ENCODE measurements around the gene SF3B3. TPM values are rescaled to one million over a fixed set of nuclear protein-coding genes. Genes with fewer than 3 reads are reported as not detected.
"Not testable (repeated sequence)": the region's sequence is repeated elsewhere in the genome, so short reads cannot be mapped to it uniquely, and the experiment has no call there.

SF3B3 gene
- polyA plus RNA-seq, 1 of the 3 experiments (the other 2 are of a cell fraction): 81.7 TPM

DNA sequence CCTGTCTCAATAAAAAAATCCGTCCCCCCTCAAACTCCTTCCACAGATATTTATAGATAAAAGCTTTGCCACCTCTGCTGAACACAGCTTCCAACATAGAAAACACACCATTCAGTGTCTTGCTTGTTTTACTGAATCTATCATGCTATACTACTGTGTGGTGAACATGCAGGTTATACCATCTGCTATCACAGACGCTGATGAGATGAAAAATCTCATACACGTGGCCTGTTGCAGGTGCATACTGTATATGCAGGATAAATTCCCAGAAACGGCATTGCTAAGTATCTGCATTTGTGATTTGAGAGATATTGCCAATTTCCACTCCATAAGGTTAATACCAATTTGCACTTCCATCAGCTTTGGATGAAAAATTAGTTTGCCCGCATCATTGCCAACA, 92.3 kb downstream of the SF3B3 start (continued):
- TF ChIP-seq, protein P1, sequence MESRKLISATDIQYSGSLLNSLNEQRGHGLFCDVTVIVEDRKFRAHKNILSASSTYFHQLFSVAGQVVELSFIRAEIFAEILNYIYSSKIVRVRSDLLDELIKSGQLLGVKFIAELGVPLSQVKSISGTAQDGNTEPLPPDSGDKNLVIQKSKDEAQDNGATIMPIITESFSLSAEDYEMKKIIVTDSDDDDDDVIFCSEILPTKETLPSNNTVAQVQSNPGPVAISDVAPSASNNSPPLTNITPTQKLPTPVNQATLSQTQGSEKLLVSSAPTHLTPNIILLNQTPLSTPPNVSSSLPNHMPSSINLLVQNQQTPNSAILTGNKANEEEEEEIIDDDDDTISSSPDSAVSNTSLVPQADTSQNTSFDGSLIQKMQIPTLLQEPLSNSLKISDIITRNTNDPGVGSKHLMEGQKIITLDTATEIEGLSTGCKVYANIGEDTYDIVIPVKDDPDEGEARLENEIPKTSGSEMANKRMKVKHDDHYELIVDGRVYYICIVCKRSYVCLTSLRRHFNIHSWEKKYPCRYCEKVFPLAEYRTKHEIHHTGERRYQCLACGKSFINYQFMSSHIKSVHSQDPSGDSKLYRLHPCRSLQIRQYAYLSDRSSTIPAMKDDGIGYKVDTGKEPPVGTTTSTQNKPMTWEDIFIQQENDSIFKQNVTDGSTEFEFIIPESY (IDR thresholded peaks at IDR 0.05; ENCODE audit: borderline replicate concordance, low read depth): no peak
- no peak for TF ChIP-seq RXRA (IDR thresholded peaks at IDR 0.05; ENCODE audit: borderline replicate concordance, low read depth)
- TF ChIP-seq, protein P2, sequence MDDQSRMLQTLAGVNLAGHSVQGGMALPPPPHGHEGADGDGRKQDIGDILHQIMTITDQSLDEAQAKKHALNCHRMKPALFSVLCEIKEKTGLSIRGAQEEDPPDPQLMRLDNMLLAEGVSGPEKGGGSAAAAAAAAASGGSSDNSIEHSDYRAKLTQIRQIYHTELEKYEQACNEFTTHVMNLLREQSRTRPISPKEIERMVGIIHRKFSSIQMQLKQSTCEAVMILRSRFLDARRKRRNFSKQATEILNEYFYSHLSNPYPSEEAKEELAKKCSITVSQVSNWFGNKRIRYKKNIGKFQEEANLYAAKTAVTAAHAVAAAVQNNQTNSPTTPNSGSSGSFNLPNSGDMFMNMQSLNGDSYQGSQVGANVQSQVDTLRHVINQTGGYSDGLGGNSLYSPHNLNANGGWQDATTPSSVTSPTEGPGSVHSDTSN (IDR thresholded peaks at IDR 0.05): no peak

DNA sequence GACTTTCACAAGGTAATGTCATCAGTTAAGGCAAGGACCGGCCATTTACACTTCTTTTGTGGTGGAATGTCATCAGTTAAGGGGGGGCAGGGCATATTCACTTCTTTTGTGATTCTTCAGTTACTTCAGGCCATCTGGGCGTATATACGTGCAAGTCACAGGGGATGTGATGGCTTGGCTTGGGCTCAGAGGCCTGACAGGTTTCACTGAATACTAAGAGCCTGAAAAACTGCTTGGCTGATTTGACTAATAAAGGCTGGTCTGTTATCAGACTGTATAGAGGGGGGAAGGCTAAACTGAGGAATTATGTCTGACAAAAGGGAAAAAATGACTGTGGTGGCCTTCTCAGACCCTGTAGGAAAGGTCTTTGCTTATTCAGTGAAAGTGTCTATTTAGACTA, 98.2 kb downstream of the SF3B3 start:
- CTCF ChIA-PET, H3K9ac ChIP-seq, POLR2A ChIA-PET: not testable (repeated sequence)

More for the DNA sequence above, 98.2 kb downstream of the SF3B3 start:
- not testable (repeated sequence) for H3K4me2 ChIP-seq; H3K9me2 ChIP-seq; H3K27ac ChIP-seq (ENCODE audit: low read depth in 2 of 2, low read length in 1 of 2); H3F3A ChIP-seq (replicated peaks; ENCODE audit: insufficient read depth); DNase-seq; H3K4me1 ChIP-seq (ENCODE audit: control insufficient read depth in 1 of 2, insufficient read depth in 2 of 2, low read depth in 1 of 2, low read length in 1 of 2); H4K20me1 ChIP-seq (ENCODE audit: insufficient read depth); H3K9me3 ChIP-seq; H3K79me2 ChIP-seq (ENCODE audit: insufficient read depth); H3K36me3 ChIP-seq (replicated peaks in 1 of 2; ENCODE audit: control insufficient read depth in 1 of 2, insufficient read depth in 2 of 2, low read length in 1 of 2); H3K4me3 ChIP-seq (ENCODE audit: low read depth in 2 of 2, low read length in 1 of 2); H3K27me3 ChIP-seq (ENCODE audit: insufficient read depth)
- 85% methylated on average over 3 of the region's 3 CpGs for WGBS (ENCODE audit: low lambda C conversion rate)
- H2AFZ ChIP-seq (ENCODE audit: low read depth): 0 out of 2 replicates have a peak overlapping the region, but pooled peaks have one; percentile 35

Small RNAs within 50 kb of the gene (small RNA-seq; reads per million reads assigned to genes)
- gene SNORD111: 0 to 6.9 (median 0.69) reads per million in 7 experiments
- gene SNORD111B: 16.1 to 300 (median 80.3) reads per million in 7 experiments

Other genes with a start within 250 kb of the SF3B3 start
- gene AARS1, start 234.3 kb upstream of the SF3B3 start, polyA plus RNA-seq (2012; rRNA removed): 70.5 and 77.3 TPM in 2 replicates
- 20.1 and 43.6 TPM in 2 replicates for gene DDX19B, start 224.6 kb upstream of the SF3B3 start, polyA plus RNA-seq (2012; rRNA removed)
- gene DDX19A, start 176.9 kb upstream of the SF3B3 start, polyA plus RNA-seq (2012; rRNA removed): 56.0 and 61.1 TPM in 2 replicates
- 11.4 and 19.9 TPM in 2 replicates for gene ST3GAL2, start 84.7 kb upstream of the SF3B3 start, polyA plus RNA-seq (2012; rRNA removed)
- gene FCSK, start 69.2 kb upstream of the SF3B3 start, polyA plus RNA-seq (2012; rRNA removed): 9.7 and 10.4 TPM in 2 replicates
- gene COG4, start 262 bp upstream of the SF3B3 start, polyA plus RNA-seq (2012; rRNA removed): 54.4 and 72.7 TPM in 2 replicates
- gene IL34, start 122.7 kb downstream of the SF3B3 start, polyA plus RNA-seq (2012; rRNA removed): 0.18 and 0.19 TPM in 2 replicates
- 41.3 and 54.1 TPM in 2 replicates for gene MTSS2, start 162.2 kb downstream of the SF3B3 start, polyA plus RNA-seq (2012; rRNA removed)

Measured in SK-N-SH (cell line).